GM19351 (cell line): ENCODE measurements around the gene ZNF277.

Source experiments
- ATAC-seq: cut with Tn5 transposase; IDR thresholded peaks from one replicate; pipeline ENCODE4 v1.9.1; 2021; ENCODE audit warnings: mild to moderate bottlenecking, moderate library complexity; ENCODE audit not compliant: unreplicated experiment

Gene ZNF277

GRCh38 chr7:112206991-112207592 lies 597 bp downstream of the ZNF277 start:
- ATAC-seq, result no peak

- no peak for ATAC-seq
These were observed 1.3 kb downstream of the ZNF277 start for GRCh38 chr7:112207765-112208164.

DNA sequence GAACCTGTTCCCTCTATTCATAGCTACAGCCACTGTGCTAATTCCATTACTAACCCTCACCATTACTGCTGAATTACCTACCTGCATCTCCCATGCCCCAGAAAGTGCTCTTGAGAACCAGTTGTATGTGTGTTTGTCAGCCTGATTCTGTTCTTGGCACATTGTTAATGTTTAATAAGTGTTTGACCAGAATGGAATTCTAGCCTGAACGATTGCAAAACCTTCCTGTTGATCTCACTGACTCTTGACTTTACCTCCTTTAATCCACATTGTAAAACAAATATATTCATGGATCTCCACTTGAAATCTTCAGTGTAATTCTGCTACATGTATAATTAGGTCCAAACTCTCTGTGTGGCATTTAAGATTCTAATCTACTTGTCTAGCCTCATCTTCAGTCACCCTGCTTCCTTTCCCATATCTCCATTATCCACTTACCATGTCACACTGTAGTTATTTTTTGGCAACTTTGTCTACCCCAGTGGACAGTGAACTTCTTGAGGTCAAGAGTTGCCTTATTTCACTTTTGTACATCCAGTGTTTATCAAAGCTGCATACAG lies 4.9 kb downstream of the ZNF277 start:
- no peak for ATAC-seq

DNA sequence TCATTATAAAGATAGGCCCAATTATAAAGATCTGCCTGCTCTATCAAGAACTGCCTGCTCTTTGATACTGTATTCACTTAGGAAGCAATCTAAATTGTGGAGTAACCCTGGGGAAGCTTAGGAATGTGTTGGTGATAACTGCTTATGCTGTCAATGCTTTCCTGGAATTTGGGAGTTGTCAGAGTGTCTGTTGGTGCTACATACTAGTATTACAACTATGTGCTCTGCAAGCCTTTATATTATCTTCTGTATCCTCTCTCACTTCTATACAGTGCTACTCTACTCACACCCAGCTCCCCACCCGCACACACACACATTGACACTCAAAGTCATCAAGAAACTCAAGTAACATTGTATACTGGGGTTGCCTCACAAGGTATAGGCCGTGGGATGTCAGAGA lies 6.1 kb downstream of the ZNF277 start:
- ATAC-seq, result no peak

DNA sequence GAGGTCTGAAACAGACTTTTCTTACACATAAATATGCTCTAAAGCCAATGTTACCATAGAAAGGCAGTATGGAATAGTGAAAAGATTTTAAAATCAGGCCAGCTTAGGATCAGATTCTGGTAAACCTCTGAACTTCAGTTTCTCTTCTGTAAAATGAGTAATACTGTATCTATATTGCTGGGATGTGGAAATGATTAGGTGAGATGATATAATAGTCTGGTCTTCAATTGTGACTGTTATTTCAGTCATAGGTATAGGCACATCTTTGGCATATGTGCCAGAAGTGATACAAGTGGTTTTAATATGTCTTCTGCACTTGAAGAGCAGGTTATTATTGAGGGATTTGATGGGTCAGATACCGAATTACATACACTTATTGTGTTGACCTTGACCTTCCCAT lies 7.2 kb downstream of the ZNF277 start:
- ATAC-seq, result no peak

DNA sequence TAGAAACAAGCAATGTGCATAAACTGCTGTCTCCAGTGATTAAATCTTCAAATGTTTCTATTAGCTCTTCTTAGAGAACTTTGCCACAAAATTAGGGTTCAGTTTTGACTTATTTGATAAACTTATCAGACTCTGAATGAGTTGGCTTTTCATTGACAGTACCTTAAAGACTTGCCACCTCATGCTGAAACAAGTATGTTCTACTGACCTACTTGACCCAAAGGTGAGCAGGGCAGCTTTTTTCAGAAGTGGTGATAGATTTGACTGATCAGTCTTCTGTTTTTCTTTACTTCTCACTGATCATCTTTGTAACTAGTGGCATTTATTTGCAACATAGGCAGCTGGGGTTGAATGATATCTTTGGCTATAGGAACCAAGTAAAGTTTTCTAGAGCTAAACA lies 7.8 kb downstream of the ZNF277 start:
- no peak for ATAC-seq

DNA sequence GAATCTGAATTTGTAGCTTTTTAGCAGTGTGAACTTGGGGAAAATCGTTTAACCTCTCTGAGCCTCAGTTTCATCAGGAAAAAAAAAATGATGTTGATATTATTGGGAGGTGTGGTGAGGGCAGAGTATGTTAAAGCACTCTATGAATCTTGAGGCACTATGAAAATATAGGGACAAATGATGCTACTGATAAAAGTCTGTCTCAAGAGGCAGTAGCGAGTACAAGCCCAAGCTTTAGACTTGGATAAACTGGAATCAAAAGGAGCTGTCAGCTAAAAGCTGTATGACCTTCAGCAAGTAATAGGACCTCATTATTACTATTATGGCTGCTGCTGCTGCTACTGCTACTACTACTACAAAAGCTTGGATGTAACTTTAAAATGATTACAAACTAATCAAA lies 8.4 kb downstream of the ZNF277 start:
- ATAC-seq, result no peak

- no peak for ATAC-seq
These were observed 9.3 kb downstream of the ZNF277 start for GRCh38 chr7:112215787-112216186.

DNA sequence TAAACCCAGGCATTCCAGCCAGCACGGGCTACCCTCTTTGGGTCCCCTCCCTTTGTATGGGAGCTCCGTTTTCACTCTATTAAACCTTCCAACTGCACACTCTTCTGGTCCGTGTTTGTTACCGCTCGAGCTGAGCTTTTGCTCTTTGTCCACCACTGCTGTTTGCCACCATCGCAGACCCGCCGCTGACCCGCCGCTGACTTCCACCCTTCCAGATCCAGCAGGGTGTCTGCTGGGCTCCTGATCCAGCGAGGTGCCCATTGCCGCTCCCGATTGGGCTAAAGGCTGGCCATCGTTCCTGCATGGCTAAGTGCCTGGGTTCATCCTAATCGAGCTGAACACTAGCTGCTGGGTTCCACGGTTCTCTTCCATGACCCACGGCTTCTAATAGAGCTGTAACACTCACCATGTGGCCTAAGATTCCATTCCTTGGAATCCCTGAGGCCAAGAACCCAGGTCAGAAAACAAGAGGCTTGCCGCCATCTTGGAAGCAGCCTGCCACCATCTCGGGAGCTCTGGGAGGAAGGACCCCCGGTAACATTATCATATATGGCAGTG lies 14.5 kb downstream of the ZNF277 start:
- ATAC-seq, result no peak

- ATAC-seq, result no peak
These were observed 16.8 kb downstream of the ZNF277 start for GRCh38 chr7:112223310-112223709.

DNA sequence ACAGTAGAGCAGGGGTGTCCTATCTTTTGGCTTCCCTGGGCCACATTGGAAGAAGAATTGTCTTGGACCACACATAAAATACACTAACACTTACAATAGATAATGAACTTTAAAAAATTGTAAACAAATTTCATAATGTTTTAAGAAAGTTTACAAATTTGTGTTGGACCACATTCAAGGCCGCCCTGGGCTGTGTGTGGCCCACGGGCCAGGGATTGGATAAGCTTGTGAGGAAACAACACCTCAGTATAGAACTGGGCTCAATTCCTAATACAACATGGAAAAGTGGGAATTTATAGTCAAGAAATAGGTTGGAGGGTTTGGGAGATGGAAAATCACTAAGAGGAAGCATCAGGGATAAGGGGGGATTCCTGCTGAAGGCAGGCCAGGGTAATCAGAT lies 17.7 kb downstream of the ZNF277 start:
- no peak for ATAC-seq

DNA sequence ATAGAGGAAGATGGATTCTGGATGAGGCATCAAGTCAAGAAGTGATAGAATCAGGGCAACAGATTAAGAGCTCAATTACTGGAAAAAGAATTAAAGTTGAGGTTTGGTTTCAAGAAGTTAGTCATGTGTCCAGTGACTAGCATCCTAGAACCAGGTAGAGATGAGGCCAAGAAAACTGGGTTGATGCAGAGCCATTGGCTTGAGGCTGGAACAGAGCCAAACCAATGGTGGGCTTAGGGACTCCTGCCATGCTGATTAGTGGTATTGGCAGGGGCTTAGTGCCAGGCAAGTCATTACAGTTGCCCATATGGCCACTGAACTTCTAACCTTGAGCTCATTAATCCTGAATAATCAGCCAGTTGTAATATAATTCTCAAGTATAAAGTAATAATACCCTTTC lies 18.5 kb downstream of the ZNF277 start:
- ATAC-seq, result no peak

DNA sequence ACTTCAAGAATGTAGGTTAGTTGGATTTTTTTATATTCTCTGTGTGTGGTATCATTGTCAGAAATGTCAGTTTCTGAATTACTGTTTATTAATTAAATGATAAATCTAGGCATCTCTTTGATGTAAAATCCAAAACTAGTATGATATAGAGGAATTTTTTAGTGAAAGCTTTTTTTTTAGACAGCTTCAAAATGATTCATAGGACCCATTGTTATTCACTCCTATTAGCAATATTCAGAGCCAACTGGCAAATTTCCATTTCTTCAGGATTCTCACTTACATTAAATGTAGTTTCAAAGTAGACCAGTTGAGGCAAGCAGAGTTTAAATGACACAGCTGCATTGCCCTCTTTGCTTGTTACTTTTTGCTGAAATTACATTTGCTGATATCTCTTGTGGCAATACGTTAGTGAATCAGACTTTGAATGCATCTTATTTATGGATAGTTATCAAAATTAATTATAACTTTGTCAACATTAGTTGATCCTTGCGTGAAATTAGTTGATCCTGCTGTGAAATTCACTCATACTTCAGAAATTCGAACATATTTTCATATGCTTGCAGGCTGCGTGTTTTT lies 20.3 kb downstream of the ZNF277 start:
- no peak for ATAC-seq

DNA sequence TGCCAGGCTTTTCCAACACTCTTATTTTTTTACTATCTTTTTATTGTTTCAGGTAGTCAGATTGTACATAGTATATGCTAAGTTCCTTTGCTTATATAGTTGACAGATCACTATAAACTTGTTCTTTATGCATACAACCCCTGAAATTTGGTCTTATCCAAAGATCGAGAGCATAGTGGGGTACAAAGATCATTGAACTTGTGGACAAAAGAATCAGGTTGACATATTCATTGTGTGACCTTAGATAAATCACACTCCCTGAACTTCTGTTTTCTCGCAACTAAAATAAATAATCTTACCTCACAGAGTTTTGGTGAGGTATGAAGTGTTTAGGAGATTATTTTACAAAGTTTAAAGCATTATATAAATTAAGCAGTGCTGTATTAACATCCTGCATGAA lies 22.1 kb downstream of the ZNF277 start:
- no peak for ATAC-seq

- no peak for ATAC-seq
These were observed 25.9 kb downstream of the ZNF277 start for GRCh38 chr7:112232212-112232978.

DNA sequence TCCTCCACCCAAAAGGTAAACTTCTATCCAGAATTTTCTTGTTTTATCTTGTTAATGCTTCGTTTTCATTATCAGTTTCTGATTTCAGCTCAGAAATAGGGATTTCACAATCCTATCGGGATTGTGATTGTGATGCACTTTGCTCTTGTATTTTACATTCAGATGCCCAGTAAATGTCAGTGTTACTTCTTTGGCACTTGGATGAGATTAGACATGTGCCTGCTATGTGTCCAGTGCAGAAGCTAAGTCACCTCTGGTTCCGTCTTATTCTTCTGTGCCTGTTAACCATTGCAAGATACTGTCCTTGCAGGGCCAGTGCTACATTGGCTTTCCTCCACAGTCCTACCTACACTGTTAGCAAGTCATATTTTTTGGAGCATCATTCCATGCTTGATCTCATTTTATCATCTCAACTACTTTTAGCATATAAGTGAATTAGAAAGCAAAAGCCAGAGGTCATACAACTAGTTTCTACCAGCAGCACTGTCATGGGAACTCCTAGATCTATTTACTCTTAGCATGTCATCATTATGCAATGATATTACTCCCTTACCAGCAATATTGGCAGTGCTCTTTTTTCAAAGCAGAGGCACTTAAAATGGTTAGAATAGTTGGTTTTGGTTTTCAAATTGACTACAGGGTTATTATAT lies 26.7 kb downstream of the ZNF277 start:
- ATAC-seq, result no peak

GRCh38 chr7:112234147-112234546 lies 27.7 kb downstream of the ZNF277 start:
- ATAC-seq, result no peak

GRCh38 chr7:112236597-112236996 lies 30.1 kb downstream of the ZNF277 start:
- no peak for ATAC-seq

DNA sequence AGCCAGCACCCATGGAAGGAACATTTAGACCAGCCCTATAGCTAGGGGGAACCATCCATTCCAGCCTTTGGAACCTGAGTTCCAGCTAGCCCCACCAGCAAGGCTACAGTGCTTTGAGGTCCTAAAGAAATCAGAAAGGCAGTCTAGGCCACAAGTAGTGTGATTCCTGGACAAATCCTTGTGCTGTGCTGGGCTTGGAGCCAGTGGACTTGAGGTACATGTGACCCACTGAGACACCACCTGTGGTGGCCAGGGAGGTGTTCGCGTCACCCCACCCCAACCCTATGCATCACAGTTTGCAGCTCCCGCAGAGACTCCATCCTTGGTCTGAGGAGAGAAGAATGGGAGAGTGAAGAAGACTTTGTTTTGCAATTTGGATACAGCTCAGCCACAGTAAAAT lies 31.8 kb downstream of the ZNF277 start:
- no peak for ATAC-seq

- ATAC-seq, result no peak
These were observed 32.5 kb downstream of the ZNF277 start for GRCh38 chr7:112238852-112239610.

GRCh38 chr7:112248598-112248997 lies 42.1 kb downstream of the ZNF277 start:
- no peak for ATAC-seq
